ENCODE results near the gene CPED1.
"Not testable (repeated sequence)": the region's sequence is repeated elsewhere in the genome, so short reads cannot be mapped to it uniquely, and the experiment has no call there.

CPED1 gene

GRCh38 chr7:121102619-121103018 is 114.1 kb downstream of the CPED1 start:
- DNase-seq = no peak

- no peak for DNase-seq
Observed at GRCh38 chr7:121103086-121103485, 114.6 kb downstream of the CPED1 start.

GRCh38 chr7:121103579-121103978 is 115.1 kb downstream of the CPED1 start:
- no peak for DNase-seq

GRCh38 chr7:121105262-121105661 is 116.8 kb downstream of the CPED1 start:
- DNase-seq = no peak

- DNase-seq = no peak
Observed at GRCh38 chr7:121107923-121108498, 119.5 kb downstream of the CPED1 start.

GRCh38 chr7:121109145-121109544 is 120.6 kb downstream of the CPED1 start:
- DNase-seq = no peak

- no peak for DNase-seq
Observed at GRCh38 chr7:121113288-121113687, 124.8 kb downstream of the CPED1 start.

GRCh38 chr7:121116396-121116795 is 127.9 kb downstream of the CPED1 start:
- no peak for DNase-seq

GRCh38 chr7:121119047-121119446 is 130.5 kb downstream of the CPED1 start:
- DNase-seq = no peak

- no peak for DNase-seq
Observed at GRCh38 chr7:121123032-121123431, 134.5 kb downstream of the CPED1 start.

- DNase-seq = not testable (repeated sequence)
Observed at GRCh38 chr7:121125454-121125853, 136.9 kb downstream of the CPED1 start.

- DNase-seq = no peak
Observed at GRCh38 chr7:121126201-121126600, 137.7 kb downstream of the CPED1 start.

GRCh38 chr7:121126801-121127534 is 138.5 kb downstream of the CPED1 start:
- DNase-seq = no peak

- no peak for DNase-seq
Observed at GRCh38 chr7:121132940-121133339, 144.4 kb downstream of the CPED1 start.

- no peak for DNase-seq
Observed at GRCh38 chr7:121133444-121133843, 144.9 kb downstream of the CPED1 start.

GRCh38 chr7:121137580-121137979 is 149.1 kb downstream of the CPED1 start:
- DNase-seq = no peak

- no peak for DNase-seq
Observed at GRCh38 chr7:121138262-121138933, 149.9 kb downstream of the CPED1 start.

GRCh38 chr7:121139427-121139826 is 150.9 kb downstream of the CPED1 start:
- no peak for DNase-seq

- no peak for DNase-seq
Observed at GRCh38 chr7:121140790-121141189, 152.3 kb downstream of the CPED1 start.

GRCh38 chr7:121151774-121152221 is 163.3 kb downstream of the CPED1 start:
- no peak for DNase-seq

GRCh38 chr7:121153411-121153810 is 164.9 kb downstream of the CPED1 start:
- no peak for DNase-seq

GRCh38 chr7:121153995-121154394 is 165.5 kb downstream of the CPED1 start:
- no peak for DNase-seq

- DNase-seq = no peak
Observed at GRCh38 chr7:121156825-121157224, 168.3 kb downstream of the CPED1 start.

GRCh38 chr7:121157341-121157751 is 168.8 kb downstream of the CPED1 start:
- DNase-seq = no peak
